ENCODE measurements around the gene HES3. TPM values are rescaled to one million over a fixed set of nuclear protein-coding genes. Genes with fewer than 3 reads are reported as not detected.

The HES3 gene
- total RNA-seq, 2 donors from 2014 or later = not detected

- intact Hi-C loops (cut with DNase I) = no loop called here
- TF ChIP-seq POLR2A (IDR thresholded peaks at IDR 0.05) = no peak
- TF ChIP-seq, protein P1, sequence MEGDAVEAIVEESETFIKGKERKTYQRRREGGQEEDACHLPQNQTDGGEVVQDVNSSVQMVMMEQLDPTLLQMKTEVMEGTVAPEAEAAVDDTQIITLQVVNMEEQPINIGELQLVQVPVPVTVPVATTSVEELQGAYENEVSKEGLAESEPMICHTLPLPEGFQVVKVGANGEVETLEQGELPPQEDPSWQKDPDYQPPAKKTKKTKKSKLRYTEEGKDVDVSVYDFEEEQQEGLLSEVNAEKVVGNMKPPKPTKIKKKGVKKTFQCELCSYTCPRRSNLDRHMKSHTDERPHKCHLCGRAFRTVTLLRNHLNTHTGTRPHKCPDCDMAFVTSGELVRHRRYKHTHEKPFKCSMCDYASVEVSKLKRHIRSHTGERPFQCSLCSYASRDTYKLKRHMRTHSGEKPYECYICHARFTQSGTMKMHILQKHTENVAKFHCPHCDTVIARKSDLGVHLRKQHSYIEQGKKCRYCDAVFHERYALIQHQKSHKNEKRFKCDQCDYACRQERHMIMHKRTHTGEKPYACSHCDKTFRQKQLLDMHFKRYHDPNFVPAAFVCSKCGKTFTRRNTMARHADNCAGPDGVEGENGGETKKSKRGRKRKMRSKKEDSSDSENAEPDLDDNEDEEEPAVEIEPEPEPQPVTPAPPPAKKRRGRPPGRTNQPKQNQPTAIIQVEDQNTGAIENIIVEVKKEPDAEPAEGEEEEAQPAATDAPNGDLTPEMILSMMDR (IDR thresholded peaks at IDR 0.05) = no peak
- Histone ChIP-seq H3K9me3 (no peaks in the 10 kb centered on the region), H3K27me3 (no peaks in the 10 kb centered on the region), H3K27ac (no peak overlapping the region), H3K4me3 (no peak overlapping the region), H3K4me1 (peaks cover 14% of the 10 kb centered on the region), H3K36me3 (replicated peaks in 1 of 2; ENCODE audit: insufficient read depth in 1 of 2, low read depth in 2 of 2) (peaks cover 0 to 8% of the 10 kb centered on the region in 2 donors)
- ATAC-seq (no peak), DNase-seq (no peak)
- WGBS, 2 donors = 79 to 84% methylated on average over 7 to 8 of the region's 8 CpGs
These were observed 23.7 kb upstream of the HES3 start for GRCh38 chr1:6220236-6220635.

DNA sequence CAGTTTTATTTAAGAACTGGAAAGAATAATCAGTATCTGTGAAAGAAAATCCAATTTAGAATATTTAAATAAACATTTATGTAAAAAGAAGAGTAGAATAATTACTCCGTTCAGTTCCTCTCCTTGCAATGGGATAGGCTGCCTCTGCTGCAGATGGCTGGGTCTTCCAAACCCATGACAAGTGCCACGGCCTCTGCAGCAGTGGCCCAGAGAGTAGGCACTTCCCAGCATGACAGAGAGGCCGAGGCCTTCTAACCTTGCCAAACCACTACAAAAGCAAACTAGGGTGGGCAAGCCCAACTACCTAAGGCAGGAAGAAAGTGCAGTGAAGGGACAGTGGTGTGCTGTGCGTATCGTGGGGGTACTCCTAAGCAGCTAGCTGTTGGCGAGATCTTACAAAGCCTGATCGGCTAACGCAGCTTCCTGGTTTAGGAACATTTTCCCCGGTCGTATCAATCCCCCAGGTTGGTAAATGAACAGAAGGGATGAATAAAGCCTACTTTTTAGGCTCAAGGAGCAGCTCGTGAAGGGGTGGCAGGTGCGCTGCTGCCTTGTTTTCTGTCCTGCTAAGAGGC, 22.7 kb upstream of the HES3 start:
- DNase-seq = no peak
- H3K4me3 ChIP-seq = no peak overlapping the region
- H3K4me1 ChIP-seq = peaks cover 14% of the 10 kb centered on the region
- no peaks in the 10 kb centered on the region for H3K9me3 ChIP-seq
- WGBS, 2 donors = 86 to 92% methylated on average over 10 to 12 of the region's 12 CpGs
- TF ChIP-seq, protein P1 (IDR thresholded peaks at IDR 0.05) = no peak
- no peak for TF ChIP-seq POLR2A (IDR thresholded peaks at IDR 0.05)
- H3K36me3 ChIP-seq (replicated peaks in 1 of 2; ENCODE audit: insufficient read depth in 1 of 2, low read depth in 2 of 2) = peaks cover 0 to 6% of the 10 kb centered on the region in 2 donors
- ATAC-seq = no peak
- intact Hi-C loops (cut with DNase I) = no loop called here
- no peak overlapping the region for H3K27ac ChIP-seq
- H3K27me3 ChIP-seq = no peaks in the 10 kb centered on the region

- DNase-seq = peak in 1 of 4 donors; percentile 43
- TF ChIP-seq POLR2A (IDR thresholded peaks at IDR 0.05) = no peak
- TF ChIP-seq, protein P1 (IDR thresholded peaks at IDR 0.05) = no peak
- intact Hi-C loops (cut with DNase I) = no loop called here
- 60 to 88% methylated on average over 5 to 6 of the region's 6 CpGs for WGBS, 2 donors
- ATAC-seq = no peak
- Histone ChIP-seq H3K36me3 (replicated peaks in 1 of 2; ENCODE audit: insufficient read depth in 1 of 2, low read depth in 2 of 2) (peaks cover 0 to 11% of the 10 kb centered on the region in 2 donors), H3K4me3 (no peak overlapping the region), H3K4me1 (peaks cover 14% of the 10 kb centered on the region), H3K27me3 (no peaks in the 10 kb centered on the region), H3K9me3 (no peaks in the 10 kb centered on the region), H3K27ac (peak overlapping the region in 1 of 4 donors; percentile 6)
These were observed 21.3 kb upstream of the HES3 start for GRCh38 chr1:6222636-6223035.

DNA sequence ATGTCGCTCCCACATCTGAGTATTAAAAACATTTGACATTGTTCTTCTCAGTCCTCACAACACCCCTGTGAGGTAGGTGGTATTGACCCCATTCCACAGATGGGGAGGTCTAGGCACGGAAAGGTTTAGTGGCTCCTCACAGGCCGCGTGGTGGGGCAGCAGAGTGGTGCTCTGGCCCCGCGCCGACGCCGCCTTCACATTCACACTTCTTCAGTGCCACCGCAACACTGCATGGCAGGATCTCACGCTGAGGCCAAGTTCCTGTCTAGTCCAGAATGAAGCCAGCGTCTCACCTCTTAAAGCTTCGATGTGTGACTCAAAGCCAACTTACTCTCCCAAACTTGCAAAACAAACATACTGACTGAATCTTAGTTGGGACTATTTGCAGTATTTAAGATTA, 20.4 kb upstream of the HES3 start:
- ATAC-seq (no peak), DNase-seq (no peak)
- H3K27me3 ChIP-seq = no peaks in the 10 kb centered on the region
- peaks cover 0 to 13% of the 10 kb centered on the region in 2 donors for H3K36me3 ChIP-seq (replicated peaks in 1 of 2; ENCODE audit: insufficient read depth in 1 of 2, low read depth in 2 of 2)
- TF ChIP-seq, protein P1 (IDR thresholded peaks at IDR 0.05) = no peak
- TF ChIP-seq POLR2A (IDR thresholded peaks at IDR 0.05) = no peak
- WGBS, 2 donors = 95 to 98% methylated on average over 13 of the region's 13 CpGs
- H3K27ac ChIP-seq = no peak overlapping the region
- no peak overlapping the region for H3K4me3 ChIP-seq
- intact Hi-C loops (cut with DNase I) = no loop called here
- H3K4me1 ChIP-seq = peaks cover 6% of the 10 kb centered on the region
- H3K9me3 ChIP-seq = no peaks in the 10 kb centered on the region

- Histone ChIP-seq H3K9me3 (no peaks in the 10 kb centered on the region), H3K27me3 (no peaks in the 10 kb centered on the region), H3K27ac (no peak overlapping the region), H3K4me1 (no peaks in the 10 kb centered on the region), H3K36me3 (replicated peaks in 1 of 2; ENCODE audit: insufficient read depth in 1 of 2, low read depth in 2 of 2) (peaks cover 0 to 16% of the 10 kb centered on the region in 2 donors), H3K4me3 (no peak overlapping the region)
- DNase-seq (no peak), ATAC-seq (no peak)
- 73 to 79% methylated on average over 14 to 15 of the region's 15 CpGs for WGBS, 2 donors
- intact Hi-C loops (cut with DNase I) = no loop called here
- TF ChIP-seq POLR2A (IDR thresholded peaks at IDR 0.05) = no peak
- TF ChIP-seq, protein P1 (IDR thresholded peaks at IDR 0.05) = no peak
These were observed 19.3 kb upstream of the HES3 start for GRCh38 chr1:6224718-6225117.

Measured in body of pancreas (tissue), 4 donors.